ENCODE measurements around the gene NCK2.

Gene NCK2

GRCh38 chr2:105910497-105911238 lies 166.0 kb downstream of the NCK2 start:
- no peak for DNase-seq

GRCh38 chr2:105911425-105911824 lies 166.7 kb downstream of the NCK2 start:
- Histone ChIP-seq H3K27me3 (no peaks in the 10 kb centered on the region), H3K4me1 (peaks cover 0 to 29% (median 5%) of the 10 kb centered on the region in 4 donors), H3K9me3 (peaks cover 0 to 9% (median 0%) of the 10 kb centered on the region in 3 donors), H3K36me3 (no peaks in the 10 kb centered on the region), H3K4me3 (no peak overlapping the region), H3K27ac (no peak overlapping the region)
- no peak for TF ChIP-seq CTCF (IDR thresholded peaks at IDR 0.05)
- DNase-seq = no peak
- intact Hi-C loops (cut with DNase I; ENCODE audit: low total_unique reads) = no loop called here

More at GRCh38 chr2:105910497-105911238, 166.0 kb downstream of the NCK2 start:
- H3K27me3 ChIP-seq = no peaks in the 10 kb centered on the region
- no peak overlapping the region for H3K27ac ChIP-seq
- H3K4me1 ChIP-seq = peaks cover 0 to 37% (median 6%) of the 10 kb centered on the region in 4 donors
- H3K36me3 ChIP-seq = no peaks in the 10 kb centered on the region
- H3K4me3 ChIP-seq = no peak overlapping the region
- peaks cover 0 to 9% (median 0%) of the 10 kb centered on the region in 3 donors for H3K9me3 ChIP-seq
- no peak for TF ChIP-seq CTCF (IDR thresholded peaks at IDR 0.05)
- intact Hi-C loops (cut with DNase I; ENCODE audit: low total_unique reads) = no loop called here

- H3K9me3 ChIP-seq = peaks cover 0 to 9% (median 0%) of the 10 kb centered on the region in 3 donors
- intact Hi-C loops (cut with DNase I; ENCODE audit: low total_unique reads) = no loop called here
- no peaks in the 10 kb centered on the region for H3K27me3 ChIP-seq
- H3K4me3 ChIP-seq = no peak overlapping the region
- H3K27ac ChIP-seq = no peak overlapping the region
- no peak for DNase-seq
- no peaks in the 10 kb centered on the region for H3K36me3 ChIP-seq
- H3K4me1 ChIP-seq = peaks cover 0 to 22% (median 5%) of the 10 kb centered on the region in 4 donors
- no peak for TF ChIP-seq CTCF (IDR thresholded peaks at IDR 0.05)
Observed at GRCh38 chr2:105912081-105912480, 167.4 kb downstream of the NCK2 start.

- Histone ChIP-seq H3K27ac (no peak overlapping the region), H3K4me3 (no peak overlapping the region), H3K9me3 (peaks cover 0 to 9% (median 0%) of the 10 kb centered on the region in 3 donors), H3K36me3 (no peaks in the 10 kb centered on the region), H3K27me3 (no peaks in the 10 kb centered on the region), H3K4me1 (peaks cover 0 to 5% (median 0%) of the 10 kb centered on the region in 4 donors)
- intact Hi-C loops (cut with DNase I; ENCODE audit: low total_unique reads) = no loop called here
- no peak for DNase-seq
- TF ChIP-seq CTCF (IDR thresholded peaks at IDR 0.05) = no peak
Observed at GRCh38 chr2:105915005-105915558, 170.4 kb downstream of the NCK2 start.

GRCh38 chr2:105917226-105917625 lies 172.5 kb downstream of the NCK2 start:
- Histone ChIP-seq H3K36me3 (no peaks in the 10 kb centered on the region), H3K27ac (no peak overlapping the region), H3K4me3 (no peak overlapping the region), H3K27me3 (no peaks in the 10 kb centered on the region), H3K9me3 (peaks cover 0 to 9% (median 0%) of the 10 kb centered on the region in 3 donors), H3K4me1 (no peaks in the 10 kb centered on the region)
- intact Hi-C loops (cut with DNase I; ENCODE audit: low total_unique reads) = no loop called here
- DNase-seq = no peak
- no peak for TF ChIP-seq CTCF (IDR thresholded peaks at IDR 0.05)

Measured in tibial artery (tissue), 4 donors.